Heart left ventricle (tissue), 13 donors: ENCODE data around the gene SPATA7.

ENCODE experiments used
- CTCF ChIP-seq, 12 donors: fragments of 200-600 bp; sonication (generic) in 4 of 12; IDR thresholded peaks; one replicate each; pipeline versions ENCODE4 v1.5.0 to v1.8.0; 2018 to 2022; ENCODE audit warnings: antibody characterized with exemption in 12 of 12, mild to moderate bottlenecking in 5 of 12
- POLR2A ChIP-seq, 2 donors: fragments of 450-650 bp; IDR thresholded peaks; one replicate each; pipeline ENCODE4 v1.6.1; 2017; ENCODE audit warnings: antibody characterized with exemption in 2 of 2, mild to moderate bottlenecking in 2 of 2, moderate library complexity in 2 of 2
- donor health status: ischemic (EF 13 %, LVEDD 7.1; RV severe dilation, severe dysfunction).
- donor health status: DM: no; HTN: yes; CAD: no.
- donor health status: DM: no; HTN: no; CAD: no.
- donor health status: ischemic (EF 25% LVEDD 6.9; RV normal size, moderate dysfunction).
- donor health status: ischemic (EF 25% LVEDD 5.7; RV mildly dilated, moderate dysfunction).
- donor health status: ischemic (EF 35%, LVEDD 5.7; RV mildly dilated, moderate dysfunction).
- donor health status: nonischemic (EF 11% LVEDD 7.7; RV severe dilation, severe dysfunction).
- donor health status: DM: yes; HTN: yes; CAD: no.
- donor health status: PGD.
- donor health status: ischemic (EF 29% LVEDD 5.4; RV normal size, mild dysfunction).
- donor health status: nonischemic (EF 23%, LVEDD 6.1; RV moderate dilation, normal function).

- TF ChIP-seq CTCF (IDR thresholded peaks at IDR 0.05) (no peak), POLR2A (IDR thresholded peaks at IDR 0.05) (no peak)
These were observed 88.3 kb downstream of the SPATA7 start for GRCh38 chr14:88473791-88474190.
